HUES6 (cell line): ENCODE results near the gene TOR1B.
"Not testable (repeated sequence)": the region's sequence is repeated elsewhere in the genome, so short reads cannot be mapped to it uniquely, and the experiment has no call there.

Experiments
- H3K27ac ChIP-seq: 2 replicates; pipeline ENCODE4 v1.7.0; 2013; ENCODE audit warnings: low read depth, mild to moderate bottlenecking, low read length, inconsistent platforms
- H3K27me3 ChIP-seq: 2 replicates; pipeline ENCODE4 v1.6.1; 2013; ENCODE audit warnings: low read length; ENCODE audit not compliant: control insufficient read depth, insufficient read depth
- H3K36me3 ChIP-seq: 2 replicates; pipeline ENCODE4 v1.6.1; 2013; ENCODE audit warnings: low read length; ENCODE audit not compliant: control insufficient read depth, insufficient read depth
- H3K4me1 ChIP-seq: 2 replicates; pipeline ENCODE4 v1.6.1; 2013; ENCODE audit warnings: low read length; ENCODE audit not compliant: control insufficient read depth, insufficient read depth
- H3K4me3 ChIP-seq: 2 replicates; pipeline ENCODE4 v1.5.1; 2013; ENCODE audit warnings: low read depth, low read length
- H3K9ac ChIP-seq: one replicate; pipeline ENCODE4 v1.6.1; 2013; ENCODE audit warnings: mild to moderate bottlenecking, low read length
- H3K9me3 ChIP-seq: 2 replicates; pipeline ENCODE4 v1.6.1; 2013; ENCODE audit warnings: low read depth, low read length; ENCODE audit not compliant: control insufficient read depth, insufficient read depth

The TOR1B gene, protein sequence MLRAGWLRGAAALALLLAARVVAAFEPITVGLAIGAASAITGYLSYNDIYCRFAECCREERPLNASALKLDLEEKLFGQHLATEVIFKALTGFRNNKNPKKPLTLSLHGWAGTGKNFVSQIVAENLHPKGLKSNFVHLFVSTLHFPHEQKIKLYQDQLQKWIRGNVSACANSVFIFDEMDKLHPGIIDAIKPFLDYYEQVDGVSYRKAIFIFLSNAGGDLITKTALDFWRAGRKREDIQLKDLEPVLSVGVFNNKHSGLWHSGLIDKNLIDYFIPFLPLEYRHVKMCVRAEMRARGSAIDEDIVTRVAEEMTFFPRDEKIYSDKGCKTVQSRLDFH

DNA sequence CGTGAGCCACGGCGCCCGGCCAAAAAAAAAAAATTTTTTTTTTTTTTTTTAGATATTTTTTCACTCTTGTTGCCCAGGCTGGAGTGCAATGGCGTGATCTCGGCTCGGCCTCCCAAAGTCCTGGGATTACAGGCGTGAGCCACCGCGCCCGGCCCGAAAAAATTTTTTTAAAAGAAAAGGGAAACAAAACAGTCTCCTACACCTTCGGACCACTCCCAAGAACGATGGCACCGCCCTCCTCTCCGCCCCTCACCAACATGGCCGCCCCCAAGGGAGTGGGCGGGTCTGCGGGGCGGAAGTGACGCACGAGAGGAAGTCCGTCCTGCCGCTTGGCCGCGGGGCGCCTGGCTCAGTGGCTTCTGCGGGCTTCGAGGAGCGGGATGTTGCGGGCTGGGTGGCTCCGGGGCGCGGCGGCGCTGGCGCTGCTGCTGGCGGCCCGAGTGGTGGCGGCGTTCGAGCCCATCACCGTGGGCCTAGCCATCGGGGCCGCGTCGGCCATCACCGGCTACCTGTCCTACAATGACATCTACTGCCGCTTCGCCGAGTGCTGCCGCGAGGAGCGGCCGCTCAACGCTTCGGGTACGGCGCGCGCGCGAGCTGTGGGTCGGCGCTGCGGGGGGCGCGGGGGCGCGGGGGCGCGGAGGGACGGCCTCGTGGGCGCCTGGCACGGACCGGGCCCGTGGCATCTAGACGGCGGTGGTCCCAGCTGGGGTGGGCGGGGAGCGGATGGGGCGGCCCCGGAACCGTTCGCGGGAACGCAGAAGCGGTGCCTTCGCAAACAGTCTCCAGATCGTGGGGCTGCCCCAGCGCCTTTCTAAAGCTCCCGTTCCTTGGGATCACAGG lies at the start of gene TOR1B:
Gene TOR1B, plus strand, starts transcription at position 352 of the 843 bp plus-strand sequence. Its CDS starts 29 bp downstream, at position 381.
- H3K9me3 ChIP-seq: no peaks in the 10 kb centered on the region
- peak within 1 kb of the TSS; percentile 68 for H3K9ac ChIP-seq
- no peaks in the 10 kb centered on the region for H3K27me3 ChIP-seq
- H3K4me1 ChIP-seq: peaks cover 5% of the 10 kb centered on the region; the same call in 1 of the 2 replicates
- H3K36me3 ChIP-seq: peaks cover 15% of the 10 kb centered on the region
- peak within 1 kb of the TSS; percentile 94 for H3K4me3 ChIP-seq
- H3K27ac ChIP-seq: no peak within 1 kb of the TSS

DNA sequence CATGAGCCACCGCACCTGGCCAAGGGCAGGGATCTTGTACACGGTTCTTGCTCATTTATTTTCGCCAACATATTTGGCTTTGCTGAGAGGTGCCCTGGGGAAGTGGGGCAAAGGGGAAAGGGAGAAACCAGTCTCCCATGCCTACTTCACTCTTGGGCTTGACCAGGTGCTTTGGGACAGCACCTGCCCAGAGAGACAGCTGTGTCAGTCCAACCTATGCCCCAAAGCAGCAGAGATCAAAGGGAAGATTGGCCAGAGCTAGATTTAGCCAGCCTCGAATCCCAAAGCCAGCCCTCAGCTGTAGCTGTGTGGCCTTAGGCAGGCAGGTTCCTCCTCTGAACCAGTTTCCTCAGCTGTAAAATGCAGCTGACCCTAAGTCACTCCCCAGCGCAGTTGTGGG lies 47.8 kb upstream of the TOR1B start:
- Histone ChIP-seq H3K27ac (no peak overlapping the region), H3K4me3 (no peak overlapping the region), H3K9ac (no peak overlapping the region), H3K36me3 (no peaks in the 10 kb centered on the region), H3K27me3 (no peaks in the 10 kb centered on the region), H3K9me3 (no peaks in the 10 kb centered on the region), H3K4me1 (peaks cover 15% of the 10 kb centered on the region)

- Histone ChIP-seq H3K4me1 (peaks cover 15% of the 10 kb centered on the region), H3K27me3 (no peaks in the 10 kb centered on the region), H3K9me3 (no peaks in the 10 kb centered on the region), H3K36me3 (no peaks in the 10 kb centered on the region), H3K9ac (no peak overlapping the region), H3K27ac (no peak overlapping the region), H3K4me3 (no peak overlapping the region)
Measured at GRCh38 chr9:129756191-129756590, 46.8 kb upstream of the TOR1B start.

DNA sequence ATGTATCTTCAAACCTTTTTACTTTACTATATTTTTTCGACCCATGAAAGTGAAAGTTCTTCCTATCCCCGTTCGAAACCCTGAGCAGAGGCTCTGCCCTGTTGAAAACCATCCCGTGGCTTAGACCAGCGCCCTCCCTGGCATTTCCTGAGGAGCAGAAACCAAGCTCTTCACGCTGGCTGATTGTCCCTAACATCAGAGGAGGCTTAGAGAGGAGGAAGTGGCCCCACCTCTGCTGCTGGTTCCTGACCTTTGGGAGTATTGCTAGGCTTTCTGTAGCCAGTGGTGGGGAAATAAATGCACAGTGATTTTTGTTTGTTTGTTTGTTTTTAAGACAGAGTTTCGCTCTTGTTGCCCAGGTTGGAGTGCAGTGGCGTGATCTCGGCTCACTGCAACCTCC lies 45.9 kb upstream of the TOR1B start:
- Histone ChIP-seq H3K27me3 (no peaks in the 10 kb centered on the region), H3K9me3 (no peaks in the 10 kb centered on the region), H3K4me1 (peaks cover 18% of the 10 kb centered on the region), H3K27ac (no peak overlapping the region), H3K36me3 (no peaks in the 10 kb centered on the region), H3K4me3 (no peak overlapping the region), H3K9ac (no peak overlapping the region)

DNA sequence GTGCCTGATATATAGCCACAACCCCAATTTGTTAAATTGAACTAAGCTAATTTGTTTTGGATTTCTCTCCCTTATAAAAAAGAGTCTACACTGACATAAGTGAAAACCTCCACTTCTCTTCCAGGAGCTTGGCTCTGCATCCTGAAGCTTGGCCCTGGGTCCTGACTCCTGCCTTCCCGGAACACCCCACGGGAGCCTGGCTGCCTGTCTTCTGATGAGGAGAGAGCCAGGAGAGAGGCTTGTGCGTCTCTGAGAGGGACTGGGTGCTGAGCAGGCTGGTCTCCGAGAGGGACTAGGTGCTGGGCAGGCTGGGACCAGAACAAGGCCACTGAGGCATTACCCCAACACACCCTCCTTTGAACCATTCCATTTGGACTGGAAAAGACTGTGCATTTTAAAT lies 43.7 kb upstream of the TOR1B start:
- H3K4me3 ChIP-seq: no peak overlapping the region
- H3K27ac ChIP-seq: no peak overlapping the region
- no peaks in the 10 kb centered on the region for H3K36me3 ChIP-seq
- no peak overlapping the region for H3K9ac ChIP-seq
- H3K27me3 ChIP-seq: no peaks in the 10 kb centered on the region
- H3K4me1 ChIP-seq: peaks cover 13% of the 10 kb centered on the region; the same call in 1 of the 2 replicates
- no peaks in the 10 kb centered on the region for H3K9me3 ChIP-seq

DNA sequence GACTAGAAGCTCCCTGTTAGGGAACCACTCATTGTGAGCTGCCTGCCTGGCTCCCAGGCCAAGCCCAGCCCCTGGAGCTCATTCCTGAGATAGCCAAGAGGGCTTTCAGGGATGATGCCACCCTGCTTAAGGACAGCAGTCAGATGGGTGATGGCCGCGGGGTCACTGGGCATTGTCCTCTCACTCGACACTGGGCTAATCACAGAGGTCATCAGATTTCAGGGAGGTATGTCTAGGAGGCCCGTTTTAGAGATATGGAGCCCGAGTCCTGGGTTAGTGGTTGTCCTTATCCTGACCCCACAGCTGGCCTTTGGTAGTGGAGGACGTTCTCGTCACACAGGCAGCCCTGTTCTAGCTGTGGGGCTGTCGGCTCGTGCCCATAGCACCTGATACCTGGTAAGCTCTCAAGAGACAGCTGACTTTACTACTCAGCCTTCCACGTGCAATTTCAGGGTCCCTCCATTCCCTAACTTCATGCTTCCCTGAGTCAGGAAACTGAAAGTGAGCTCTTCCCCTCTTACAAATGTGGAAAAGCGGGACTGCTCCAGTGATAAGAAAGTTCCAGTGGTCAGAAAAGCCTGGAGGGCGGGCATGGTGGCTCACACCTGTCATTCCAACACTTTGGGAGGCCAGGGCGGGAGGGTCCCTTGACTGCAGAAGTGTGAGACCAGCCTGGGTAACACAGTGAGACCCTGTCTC lies 43.0 kb upstream of the TOR1B start:
- H3K9me3 ChIP-seq: no peaks in the 10 kb centered on the region
- H3K27ac ChIP-seq: no peak overlapping the region
- no peak overlapping the region for H3K4me3 ChIP-seq
- H3K36me3 ChIP-seq: no peaks in the 10 kb centered on the region
- no peaks in the 10 kb centered on the region for H3K27me3 ChIP-seq
- H3K4me1 ChIP-seq: peaks cover 13% of the 10 kb centered on the region; the same call in 1 of the 2 replicates
- H3K9ac ChIP-seq: no peak overlapping the region

GRCh38 chr9:129760784-129761183 lies 42.2 kb upstream of the TOR1B start:
- not testable (repeated sequence) for H3K27ac ChIP-seq, H3K9ac ChIP-seq, H3K36me3 ChIP-seq, H3K9me3 ChIP-seq, H3K4me3 ChIP-seq, H3K27me3 ChIP-seq
- H3K4me1 ChIP-seq: peaks cover 13% of the 10 kb centered on the region; the same call in 1 of the 2 replicates

DNA sequence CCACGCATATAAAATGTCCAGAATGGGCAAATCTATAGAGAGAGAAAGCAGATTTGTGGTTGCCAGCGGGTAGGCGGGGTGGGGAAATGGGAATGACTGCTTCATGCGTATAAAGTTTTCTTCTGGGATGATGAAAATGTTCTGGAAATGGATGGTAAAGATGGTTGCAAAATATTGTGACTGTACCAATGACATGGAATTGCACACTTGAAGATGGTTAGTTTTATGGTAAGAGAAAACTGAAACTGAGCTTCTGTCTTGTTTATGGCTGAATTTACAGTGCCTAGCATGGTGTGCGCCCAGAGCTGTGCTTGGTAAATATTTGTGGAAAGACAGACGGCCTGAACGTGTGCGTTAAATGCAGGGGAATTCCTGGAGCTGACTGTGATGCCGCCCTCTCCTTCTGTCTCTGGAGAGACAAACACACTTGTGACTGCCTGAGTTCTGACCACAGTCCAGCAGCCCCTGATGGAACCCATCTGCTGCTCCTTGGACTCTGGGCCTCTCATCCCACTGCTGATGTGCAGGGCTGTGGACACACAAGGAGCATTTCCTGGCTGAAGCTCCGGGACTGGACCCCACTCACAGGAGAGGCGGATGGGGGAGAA lies 41.6 kb upstream of the TOR1B start:
- no peaks in the 10 kb centered on the region for H3K36me3 ChIP-seq
- no peak overlapping the region for H3K27ac ChIP-seq
- H3K9ac ChIP-seq: no peak overlapping the region
- peaks cover 13% of the 10 kb centered on the region; the same call in 1 of the 2 replicates for H3K4me1 ChIP-seq
- no peaks in the 10 kb centered on the region for H3K9me3 ChIP-seq
- no peak overlapping the region for H3K4me3 ChIP-seq
- no peaks in the 10 kb centered on the region for H3K27me3 ChIP-seq

DNA sequence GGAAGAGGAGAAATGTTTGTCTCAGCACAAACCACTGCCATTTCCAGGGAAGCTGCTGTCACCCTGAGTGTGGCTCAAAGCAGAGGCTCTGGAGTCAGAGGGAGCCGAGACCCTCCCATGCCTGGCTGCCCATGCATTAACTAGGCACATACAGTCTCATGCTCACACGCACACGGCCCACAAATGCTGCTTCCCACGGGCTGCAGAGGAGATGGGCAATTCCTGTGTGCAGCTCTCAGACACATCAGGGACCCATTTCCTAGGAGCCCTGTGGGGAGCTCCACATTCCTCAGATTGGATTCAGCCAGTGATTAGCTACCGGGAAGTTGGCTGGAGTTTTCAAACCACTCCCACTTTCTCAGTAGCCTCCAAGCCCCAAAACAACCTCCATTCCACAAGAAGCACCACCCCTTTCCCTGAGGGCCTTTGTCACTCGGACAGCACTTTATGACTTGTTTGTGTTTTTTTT lies 41.0 kb upstream of the TOR1B start:
- H3K4me3 ChIP-seq: no peak overlapping the region
- peaks cover 13% of the 10 kb centered on the region; the same call in 1 of the 2 replicates for H3K4me1 ChIP-seq
- no peaks in the 10 kb centered on the region for H3K36me3 ChIP-seq
- no peak overlapping the region for H3K27ac ChIP-seq
- H3K27me3 ChIP-seq: no peaks in the 10 kb centered on the region
- H3K9me3 ChIP-seq: no peaks in the 10 kb centered on the region
- H3K9ac ChIP-seq: no peak overlapping the region

- H3K4me3 ChIP-seq, H3K27me3 ChIP-seq, H3K9me3 ChIP-seq, H3K36me3 ChIP-seq, H3K27ac ChIP-seq, H3K9ac ChIP-seq: not testable (repeated sequence)
- H3K4me1 ChIP-seq: peaks cover 13% of the 10 kb centered on the region; the same call in 1 of the 2 replicates
Measured at GRCh38 chr9:129762370-129762984, 40.5 kb upstream of the TOR1B start.
